OCI-LY7 (cell line): ENCODE measurements around the gene CERS6. TPM values are rescaled to one million over a fixed set of nuclear protein-coding genes. Genes with fewer than 3 reads are reported as not detected.

Source experiments
- BruUV-seq: library from RNA; stranded (reverse); fragments of 400-500 nt; replicated peaks from 2 replicates; lab custom pipeline; 2021; lab: Mats Ljungman, UMichigan
- CTCF ChIA-PET: fragments of 300-600 bp; sonication (Branson Sonifier 250); formaldehyde crosslinking; loops from one replicate; lab custom pipeline; 2022; ENCODE audit warnings: antibody characterized with exemption; ENCODE audit not compliant: unreplicated experiment; lab: Charles Lee
- POLR2A ChIA-PET: fragments of 300-600 bp; sonication (Branson Sonifier 250); formaldehyde crosslinking; loops from one replicate; lab custom pipeline; 2022; ENCODE audit warnings: antibody characterized with exemption; lab: Charles Lee
- DNase-seq: peaks from one replicate; pipeline ENCODE4 v3.0.0-alpha.2; 2015; ENCODE audit warnings: low spot score
- H2AFZ ChIP-seq: fragments of 200-600 bp; sonication (generic), shearing (Covaris generic); 2 replicates; pipeline ENCODE4 v1.6.1; 2014; ENCODE audit warnings: mild to moderate bottlenecking, antibody characterized with exemption, low read length, moderate library complexity
- H3K27ac ChIP-seq: fragments of 200-600 bp; sonication (generic); 2 replicates; pipeline ENCODE4 v1.5.1; 2014; ENCODE audit warnings: mixed run types, low read depth, mild to moderate bottlenecking, moderate library complexity, low read length, inconsistent platforms; ENCODE audit not compliant: poor library complexity, severe bottlenecking
- H3K36me3 ChIP-seq: fragments of 200-600 bp; sonication (generic); 2 replicates; pipeline ENCODE4 v1.6.1; 2014; ENCODE audit warnings: mild to moderate bottlenecking, antibody characterized with exemption, low read length, moderate library complexity, mixed read lengths; ENCODE audit not compliant: insufficient read depth
- H3K4me1 ChIP-seq: fragments of 200-600 bp; sonication (generic); 2 replicates; pipeline ENCODE4 v1.5.1; 2014; ENCODE audit warnings: mild to moderate bottlenecking, low read length; ENCODE audit not compliant: insufficient read depth, poor library complexity, severe bottlenecking
- H3K4me2 ChIP-seq: fragments of 200-600 bp; sonication (generic); 2 replicates; pipeline ENCODE4 v1.6.1; 2014; ENCODE audit warnings: mild to moderate bottlenecking, low read length
- H3K4me3 ChIP-seq: fragments of 200-600 bp; sonication (generic); 2 replicates; pipeline ENCODE4 v1.5.1; 2014; ENCODE audit warnings: mild to moderate bottlenecking, low read depth, low read length; ENCODE audit not compliant: poor library complexity, severe bottlenecking
- H3K79me2 ChIP-seq: fragments of 200-600 bp; sonication (generic); 2 replicates; pipeline ENCODE4 v1.6.1; 2016; ENCODE audit warnings: low read depth, mild to moderate bottlenecking, low read length, moderate library complexity, mixed read lengths; ENCODE audit not compliant: insufficient read depth
- H3K9me2 ChIP-seq: fragments of 200-600 bp; sonication (generic); 2 replicates; pipeline ENCODE4 v1.6.1; 2016; ENCODE audit warnings: mild to moderate bottlenecking, low read length, mixed read lengths; ENCODE audit not compliant: insufficient read depth
- H3K9me3 ChIP-seq: fragments of 200-600 bp; sonication (generic); 2 replicates; pipeline ENCODE4 v1.6.1; 2014; ENCODE audit warnings: mild to moderate bottlenecking, mixed run types, low read length, mixed read lengths
- H4K20me1 ChIP-seq: fragments of 200-600 bp; sonication (generic); 2 replicates; pipeline ENCODE4 v1.6.1; 2014; ENCODE audit warnings: mild to moderate bottlenecking, antibody characterized with exemption, low read length, moderate library complexity, mixed read lengths; ENCODE audit not compliant: insufficient read depth
- EZH2phosphoT487 ChIP-seq: fragments of 200-600 bp; sonication (generic); IDR thresholded peaks from 2 replicates; pipeline ENCODE4 v1.6.1; 2018; ENCODE audit warnings: low read depth, borderline replicate concordance, mild to moderate bottlenecking, mixed run types, antibody characterized with exemption, low read length, moderate library complexity, mixed read lengths
- intact Hi-C: fragments of 100-400 bp; cut with micrococcal nuclease; formaldehyde crosslinking; loops from one replicate; pipeline ENCODE4 v1.10.0; 2022; ENCODE audit not compliant: unreplicated experiment
- total RNA-seq, 2 experiments: library from RNA; depleted of rRNA in 1 of 2; stranded (reverse); fragments of >200 nt in 1 of 2; shearing (Covaris generic) in 1 of 2; gene quantifications; 2 replicates each; pipeline ENCODE4 v1.2.3, GENCODE V29; 2014 to 2022
- TF ChIP-seq, protein P1 (sequence below): fragments of 200-600 bp; sonication (generic); conservative IDR thresholded peaks from 2 replicates; pipeline ENCODE4 v1.5.1; 2014; ENCODE audit warnings: mild to moderate bottlenecking, antibody characterized with exemption, low read length, moderate library complexity, mixed read lengths

CERS6 gene
- total RNA-seq, 2 experiments from 2014 or later: 0.04 TPM; not detected in 1

DNA sequence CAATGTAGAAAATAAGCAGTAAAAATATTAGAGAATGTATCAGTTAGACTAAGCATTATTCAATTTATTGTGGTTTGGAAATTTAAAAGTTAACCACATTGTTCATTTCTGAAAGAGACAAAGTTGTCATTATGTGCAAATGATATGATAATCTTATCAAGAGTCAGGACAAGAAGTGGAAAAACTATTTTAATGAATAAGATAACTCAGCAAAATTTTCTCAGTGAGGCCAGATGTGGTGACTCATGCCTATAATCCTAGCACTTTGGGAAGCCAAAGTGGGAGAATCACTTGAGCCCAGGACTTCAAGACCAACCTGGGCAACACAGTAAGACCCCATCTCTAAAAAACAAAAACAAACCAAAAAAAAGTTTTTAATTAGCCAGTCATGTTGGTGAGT, 39.5 kb upstream of the CERS6 start:
- H3K4me1 ChIP-seq: no peaks in the 10 kb centered on the region
- no peaks in the 10 kb centered on the region for H3K36me3 ChIP-seq
- H4K20me1 ChIP-seq: no peaks in the 10 kb centered on the region
- TF ChIP-seq, protein P1, sequence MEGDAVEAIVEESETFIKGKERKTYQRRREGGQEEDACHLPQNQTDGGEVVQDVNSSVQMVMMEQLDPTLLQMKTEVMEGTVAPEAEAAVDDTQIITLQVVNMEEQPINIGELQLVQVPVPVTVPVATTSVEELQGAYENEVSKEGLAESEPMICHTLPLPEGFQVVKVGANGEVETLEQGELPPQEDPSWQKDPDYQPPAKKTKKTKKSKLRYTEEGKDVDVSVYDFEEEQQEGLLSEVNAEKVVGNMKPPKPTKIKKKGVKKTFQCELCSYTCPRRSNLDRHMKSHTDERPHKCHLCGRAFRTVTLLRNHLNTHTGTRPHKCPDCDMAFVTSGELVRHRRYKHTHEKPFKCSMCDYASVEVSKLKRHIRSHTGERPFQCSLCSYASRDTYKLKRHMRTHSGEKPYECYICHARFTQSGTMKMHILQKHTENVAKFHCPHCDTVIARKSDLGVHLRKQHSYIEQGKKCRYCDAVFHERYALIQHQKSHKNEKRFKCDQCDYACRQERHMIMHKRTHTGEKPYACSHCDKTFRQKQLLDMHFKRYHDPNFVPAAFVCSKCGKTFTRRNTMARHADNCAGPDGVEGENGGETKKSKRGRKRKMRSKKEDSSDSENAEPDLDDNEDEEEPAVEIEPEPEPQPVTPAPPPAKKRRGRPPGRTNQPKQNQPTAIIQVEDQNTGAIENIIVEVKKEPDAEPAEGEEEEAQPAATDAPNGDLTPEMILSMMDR: no peak
- TF ChIP-seq EZH2phosphoT487: no peak
- POLR2A ChIA-PET: no interaction called here
- H2AFZ ChIP-seq: no peak overlapping the region
- BruUV-seq: no TSS peak
- no peak overlapping the region for H3K4me3 ChIP-seq
- H3K4me2 ChIP-seq: no peak overlapping the region
- no peaks in the 10 kb centered on the region for H3K9me2 ChIP-seq
- CTCF ChIA-PET: no interaction called here
- H3K79me2 ChIP-seq: no peaks in the 10 kb centered on the region
- DNase-seq: no peak
- H3K9me3 ChIP-seq: no peaks in the 10 kb centered on the region
- intact Hi-C loops: no loop called here
- H3K27ac ChIP-seq: no peak overlapping the region

DNA sequence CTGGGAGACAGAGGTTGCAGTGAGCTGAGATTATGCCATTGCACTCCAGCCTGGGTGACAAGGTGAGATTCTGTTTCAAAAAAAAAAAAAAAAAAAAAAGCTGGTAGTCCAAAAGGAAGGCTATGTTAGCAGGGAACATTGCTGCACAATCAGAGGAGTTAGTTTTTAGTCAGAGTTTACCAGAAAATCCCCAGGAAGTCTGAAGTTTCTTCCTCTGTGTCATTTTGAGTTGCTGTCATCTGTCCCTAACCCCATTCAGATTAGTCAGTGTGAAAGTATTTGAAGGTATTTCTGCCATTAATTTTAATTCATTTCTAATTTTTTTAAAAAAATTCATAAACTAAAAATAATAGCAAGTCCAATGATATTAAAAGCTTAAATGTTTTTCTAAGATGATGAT, 33.5 kb upstream of the CERS6 start:
- no peaks in the 10 kb centered on the region for H3K9me2 ChIP-seq
- no peaks in the 10 kb centered on the region for H3K4me1 ChIP-seq
- H4K20me1 ChIP-seq: no peaks in the 10 kb centered on the region
- H3K79me2 ChIP-seq: no peaks in the 10 kb centered on the region
- no peaks in the 10 kb centered on the region for H3K9me3 ChIP-seq
- ChIA-PET POLR2A (interaction anchor here (0.6 to 0.7 kb wide), 2 partner anchors 18 to 26 kb away, joined by 7 to 9 read pairs; no protein-coding TSS in a partner anchor), CTCF (no interaction called here)
- no peak overlapping the region for H3K27ac ChIP-seq
- no peak overlapping the region for H2AFZ ChIP-seq
- no peak overlapping the region for H3K4me2 ChIP-seq
- no peak for DNase-seq
- intact Hi-C loops: no loop called here
- H3K36me3 ChIP-seq: no peaks in the 10 kb centered on the region
- H3K4me3 ChIP-seq: no peak overlapping the region
- TF ChIP-seq, protein P1: no peak
- no peak for TF ChIP-seq EZH2phosphoT487
- no TSS peak for BruUV-seq

DNA sequence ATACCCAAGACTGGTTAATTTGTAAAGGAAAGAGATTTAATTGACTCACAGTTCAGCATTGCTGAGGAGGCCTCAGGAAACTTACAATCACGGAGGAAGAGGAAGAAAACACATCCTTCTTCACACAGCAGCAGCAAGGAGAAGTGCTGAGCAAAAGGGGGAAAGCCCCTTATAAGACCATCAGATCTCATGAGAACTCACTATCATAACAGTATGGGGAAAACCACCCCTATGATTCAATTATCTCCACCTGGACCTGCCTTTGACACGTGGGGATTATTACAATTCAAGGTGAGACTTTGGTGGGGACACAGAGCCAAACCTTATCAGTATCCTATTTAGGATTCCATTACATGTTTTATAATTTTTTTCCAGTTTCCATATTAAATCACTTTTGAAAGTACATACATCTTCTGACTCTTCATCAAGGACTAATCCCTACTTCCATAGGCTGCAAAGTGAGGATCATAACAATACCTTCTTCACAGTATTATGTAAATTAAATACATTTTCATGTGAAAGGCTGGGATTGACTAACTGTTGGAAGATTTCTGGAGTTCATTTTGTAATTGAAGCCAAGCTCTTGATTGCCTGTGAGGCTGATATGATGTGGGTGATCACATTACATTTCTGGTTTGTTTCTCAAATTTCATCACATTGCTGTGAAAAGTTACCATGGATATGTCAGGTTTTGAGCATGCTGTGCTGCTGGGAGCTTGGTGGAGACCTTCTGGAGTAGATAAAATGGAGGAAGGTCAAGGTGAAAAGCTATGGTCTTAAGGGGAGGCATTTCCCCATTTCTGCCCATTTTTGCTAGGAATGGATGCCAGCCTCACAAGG, 31.7 kb upstream of the CERS6 start:
- H4K20me1 ChIP-seq: no peaks in the 10 kb centered on the region
- intact Hi-C loops: no loop called here
- TF ChIP-seq, protein P1: no peak
- TF ChIP-seq EZH2phosphoT487: no peak
- H3K9me2 ChIP-seq: no peaks in the 10 kb centered on the region
- H2AFZ ChIP-seq: no peak overlapping the region
- BruUV-seq: no TSS peak
- H3K4me2 ChIP-seq: no peak overlapping the region
- ChIA-PET CTCF (no interaction called here), POLR2A (no interaction called here)
- H3K9me3 ChIP-seq: no peaks in the 10 kb centered on the region
- H3K4me3 ChIP-seq: no peak overlapping the region
- no peak for DNase-seq
- H3K36me3 ChIP-seq: no peaks in the 10 kb centered on the region
- no peaks in the 10 kb centered on the region for H3K4me1 ChIP-seq
- H3K27ac ChIP-seq: no peak overlapping the region
- H3K79me2 ChIP-seq: no peaks in the 10 kb centered on the region
